Mesenchymal stem cell (in vitro differentiated cells and primary cell): Measurements from ENCODE around the gene KRT82.

Experiments used
- DNase-seq: peaks from one replicate; pipeline ENCODE4 v3.0.0-alpha.2; 2013
- H2AFZ ChIP-seq: one replicate; pipeline ENCODE4 v1.6.1; 2013; ENCODE audit warnings: low read depth, mild to moderate bottlenecking, control low read depth, inconsistent platforms, low read length, moderate library complexity
- H2AK5ac ChIP-seq: 2 replicates; pipeline ENCODE4 v1.6.1; 2013; ENCODE audit warnings: low read length, moderate library complexity, mild to moderate bottlenecking, inconsistent platforms; ENCODE audit not compliant: severe bottlenecking
- H2BK120ac ChIP-seq: one replicate; pipeline ENCODE4 v1.6.1; 2013; ENCODE audit warnings: low read depth, mild to moderate bottlenecking, inconsistent platforms, low read length, moderate library complexity
- H2BK12ac ChIP-seq, 2 experiments: one replicate each; pipeline ENCODE4 v1.6.1; 2013; ENCODE audit warnings: inconsistent platforms in 2 of 2, low read length in 2 of 2, mild to moderate bottlenecking in 2 of 2, moderate library complexity in 2 of 2, control low read depth in 1 of 2
- H2BK15ac ChIP-seq: one replicate; pipeline ENCODE4 v1.6.1; 2013; ENCODE audit warnings: mild to moderate bottlenecking, low read depth, inconsistent platforms; ENCODE audit not compliant: poor library complexity, severe bottlenecking
- H2BK5ac ChIP-seq: 2 replicates; pipeline ENCODE4 v1.6.1; 2013; ENCODE audit warnings: low read depth, mild to moderate bottlenecking, low read length, control low read depth, inconsistent platforms; ENCODE audit not compliant: poor library complexity, severe bottlenecking
- H3K14ac ChIP-seq, 2 experiments: one replicate each; pipeline ENCODE4 v1.6.1; 2013; ENCODE audit warnings: inconsistent platforms in 2 of 2, low read length in 2 of 2, control low read depth in 1 of 2, mild to moderate bottlenecking in 1 of 2, moderate library complexity in 1 of 2
- H3K18ac ChIP-seq, 2 experiments: one replicate each; pipeline ENCODE4 v1.6.1; 2013; ENCODE audit warnings: inconsistent platforms in 2 of 2, low read length in 2 of 2, control low read depth in 1 of 2, low read depth in 1 of 2, mild to moderate bottlenecking in 1 of 2
- H3K23ac ChIP-seq, 2 experiments: one replicate each; pipeline ENCODE4 v1.6.1; 2013; ENCODE audit warnings: inconsistent platforms in 2 of 2, low read length in 2 of 2, mild to moderate bottlenecking in 2 of 2, moderate library complexity in 2 of 2, control low read depth in 1 of 2
- H3K27ac ChIP-seq: 2 replicates; pipeline ENCODE4 v1.5.1; 2013; ENCODE audit warnings: mild to moderate bottlenecking, moderate library complexity, low read length, control low read depth, inconsistent platforms; ENCODE audit not compliant: poor library complexity, severe bottlenecking
- H3K27me3 ChIP-seq, 2 experiments: 2 replicates each; pipeline versions ENCODE4 v1.6.1 to v1.7.0; 2013; ENCODE audit warnings: low read length in 2 of 2, mild to moderate bottlenecking in 2 of 2, moderate library complexity in 2 of 2, control low read depth in 1 of 2, inconsistent platforms in 1 of 2; ENCODE audit not compliant: control insufficient read depth in 1 of 2, insufficient read depth in 1 of 2
- H3K36me3 ChIP-seq, 2 experiments: 2 replicates each; pipeline versions ENCODE4 v1.6.1 to v1.7.0; 2013; ENCODE audit warnings: low read length in 2 of 2, control low read depth in 1 of 2, inconsistent platforms in 1 of 2, low read depth in 1 of 2, mild to moderate bottlenecking in 1 of 2; ENCODE audit not compliant: insufficient read depth in 2 of 2, control insufficient read depth in 1 of 2
- H3K4ac ChIP-seq, 2 experiments: one replicate each; pipeline ENCODE4 v1.6.1; 2013; ENCODE audit warnings: inconsistent platforms in 2 of 2, low read length in 2 of 2, mild to moderate bottlenecking in 2 of 2, moderate library complexity in 2 of 2, control low read depth in 1 of 2, low read depth in 1 of 2
- H3K4me1 ChIP-seq: 2 replicates; pipeline ENCODE4 v1.6.1; 2013; ENCODE audit warnings: low read depth, low read length, control low read depth; ENCODE audit not compliant: control insufficient read depth, insufficient read depth
- H3K4me2 ChIP-seq: 2 replicates; pipeline ENCODE4 v1.6.1; 2013; ENCODE audit warnings: low read length, mild to moderate bottlenecking, inconsistent platforms; ENCODE audit not compliant: poor library complexity, severe bottlenecking
- H3K4me3 ChIP-seq, 2 experiments: 2 replicates each; pipeline versions ENCODE4 v1.5.1 to v1.7.0; 2013; ENCODE audit warnings: low read length in 2 of 2, mild to moderate bottlenecking in 2 of 2, control low read depth in 1 of 2, low read depth in 1 of 2; ENCODE audit not compliant: insufficient read depth in 1 of 2
- H3K79me1 ChIP-seq: replicated peaks from 2 replicates; pipeline ENCODE4 v1.6.1; 2013; ENCODE audit warnings: mild to moderate bottlenecking, control low read depth, low read length, inconsistent platforms; ENCODE audit not compliant: poor library complexity, severe bottlenecking
- H3K9ac ChIP-seq: 2 replicates; pipeline ENCODE4 v1.7.0; 2013; ENCODE audit warnings: mild to moderate bottlenecking, low read length, moderate library complexity
- H3K9me3 ChIP-seq: 2 replicates; pipeline ENCODE4 v1.7.0; 2013; ENCODE audit warnings: mild to moderate bottlenecking, low read length; ENCODE audit not compliant: control insufficient read depth
- H4K8ac ChIP-seq: one replicate; pipeline ENCODE4 v1.6.1; 2013; ENCODE audit warnings: inconsistent platforms, mild to moderate bottlenecking, low read length, moderate library complexity
- H4K91ac ChIP-seq: one replicate; pipeline ENCODE4 v1.6.1; 2013; ENCODE audit warnings: mild to moderate bottlenecking, low read length, inconsistent platforms
- WGBS: methylation state at CpG from one replicate; pipeline ENCODE4 v1.1.7; 2013; ENCODE audit warnings: mixed read lengths; 5-methylcytosine and 5-hydroxymethylcytosine counted together

Gene KRT82

DNA sequence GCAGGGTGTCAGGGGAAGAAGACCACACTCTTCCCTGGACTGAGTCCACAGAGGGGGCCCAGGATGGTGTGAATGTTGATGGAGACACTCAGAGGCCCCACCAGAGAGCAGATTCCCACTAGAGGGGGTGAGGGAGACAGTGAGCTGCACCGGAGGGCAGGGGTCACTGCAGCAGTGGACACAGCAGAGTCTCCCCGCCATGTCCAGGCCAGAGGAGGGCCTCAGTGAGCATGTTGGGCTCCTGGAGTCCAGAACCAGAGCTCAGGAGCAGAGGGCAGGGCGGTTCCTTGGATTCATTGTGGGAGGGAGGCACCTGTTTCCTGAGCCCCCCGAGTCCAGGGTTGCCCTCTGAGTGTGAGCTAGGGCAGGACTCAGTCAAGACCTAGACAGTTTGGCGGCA lies 1.8 kb upstream of the KRT82 start:
- Histone ChIP-seq H3K4ac (no peak overlapping the region), H2BK120ac (no peak overlapping the region), H3K27ac (no peak overlapping the region), H2BK15ac (no peak overlapping the region), H3K18ac (no peak overlapping the region), H2BK5ac (no peak overlapping the region), H2BK12ac (no peak overlapping the region), H3K36me3 (no peaks in the 10 kb centered on the region), H2AK5ac (no peak overlapping the region), H3K79me1 (no peaks in the 10 kb centered on the region), H3K27me3 (peaks cover 51 to 68% of the 10 kb centered on the region in 2 experiments), H3K9me3 (no peaks in the 10 kb centered on the region), H4K8ac (no peak overlapping the region), H3K23ac (no peak overlapping the region), H2AFZ (no peak overlapping the region), H3K4me2 (no peak overlapping the region), H4K91ac (no peak overlapping the region), H3K14ac (no peak overlapping the region), H3K4me3 (no peak overlapping the region), H3K9ac (no peak overlapping the region), H3K4me1 (no peaks in the 10 kb centered on the region)
- no peak for DNase-seq
- WGBS: 75% methylated on average over 5 of the region's 5 CpGs

DNA sequence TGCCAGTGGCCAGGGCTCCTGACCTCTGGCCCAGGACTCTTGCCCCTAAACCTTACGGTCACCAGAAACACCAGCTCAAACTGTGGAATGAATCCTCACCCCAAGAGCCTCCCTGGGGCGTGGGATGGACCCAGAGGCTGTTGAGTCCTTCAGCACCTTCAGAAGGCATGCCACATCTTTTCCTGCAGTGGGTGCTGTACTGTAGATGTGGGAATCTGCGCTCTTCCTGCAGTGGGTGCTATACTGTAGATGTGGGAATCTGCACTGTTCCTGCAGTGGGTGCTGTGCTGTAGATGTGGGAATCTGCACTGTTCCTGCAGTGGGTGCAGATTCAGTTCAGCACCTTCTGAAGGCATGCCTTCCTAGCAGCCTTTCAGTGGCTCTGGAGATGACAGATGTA lies 1.2 kb downstream of the KRT82 start:
- H3K79me1 ChIP-seq: no peaks in the 10 kb centered on the region
- H3K4me1 ChIP-seq: no peaks in the 10 kb centered on the region
- no peak overlapping the region for H2AK5ac ChIP-seq
- no peak overlapping the region for H2AFZ ChIP-seq
- no peak overlapping the region for H2BK15ac ChIP-seq
- H4K91ac ChIP-seq: no peak overlapping the region
- H2BK120ac ChIP-seq: no peak overlapping the region
- no peak for DNase-seq
- H3K4me3 ChIP-seq: no peak overlapping the region
- no peak overlapping the region for H3K14ac ChIP-seq
- no peak overlapping the region for H3K4me2 ChIP-seq
- no peak overlapping the region for H2BK12ac ChIP-seq
- H3K23ac ChIP-seq: peak overlapping the region in 1 of 2 experiments; percentile 18
- H2BK5ac ChIP-seq: no peak overlapping the region
- no peaks in the 10 kb centered on the region for H3K9me3 ChIP-seq
- no peaks in the 10 kb centered on the region for H3K36me3 ChIP-seq
- H3K27ac ChIP-seq: no peak overlapping the region
- H3K9ac ChIP-seq: no peak overlapping the region
- H4K8ac ChIP-seq: no peak overlapping the region
- H3K18ac ChIP-seq: no peak overlapping the region
- H3K27me3 ChIP-seq: peaks cover 66 to 78% of the 10 kb centered on the region in 2 experiments
- H3K4ac ChIP-seq: no peak overlapping the region
- whole genome bisulfite sequencing: 56% methylated on average over 3 of the region's 3 CpGs

DNA sequence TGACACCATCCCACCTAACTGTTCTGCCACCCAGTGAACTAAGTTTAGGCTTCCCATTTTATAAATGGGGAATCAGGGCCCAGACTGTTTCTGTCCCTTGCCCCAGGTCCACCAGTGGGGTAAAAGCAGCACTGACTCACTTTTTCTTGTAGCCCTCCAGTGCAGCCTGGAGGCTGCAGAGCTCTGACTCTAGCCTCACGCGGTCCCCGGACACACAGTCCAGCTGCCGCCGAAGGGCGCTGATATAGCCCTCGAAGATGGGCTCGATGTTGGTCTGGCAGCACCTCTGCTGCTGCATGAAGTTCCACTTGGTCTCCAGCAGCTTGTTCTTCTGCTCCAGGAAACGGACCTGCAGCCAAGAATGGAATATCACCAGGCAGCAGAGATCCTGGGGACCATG lies 2.6 kb downstream of the KRT82 start:
- no peak overlapping the region for H2BK5ac ChIP-seq
- H3K23ac ChIP-seq: no peak overlapping the region
- H3K4me3 ChIP-seq: no peak overlapping the region
- no peaks in the 10 kb centered on the region for H3K79me1 ChIP-seq
- H2AFZ ChIP-seq: no peak overlapping the region
- H3K4me1 ChIP-seq: no peaks in the 10 kb centered on the region
- H3K9ac ChIP-seq: no peak overlapping the region
- no peak overlapping the region for H2BK12ac ChIP-seq
- no peak overlapping the region for H2BK15ac ChIP-seq
- no peak overlapping the region for H4K91ac ChIP-seq
- no peak overlapping the region for H2AK5ac ChIP-seq
- no peaks in the 10 kb centered on the region for H3K9me3 ChIP-seq
- no peak overlapping the region for H3K18ac ChIP-seq
- no peak overlapping the region for H2BK120ac ChIP-seq
- WGBS: 83% methylated on average over 9 of the region's 9 CpGs
- H3K27ac ChIP-seq: no peak overlapping the region
- peaks cover 72 to 90% of the 10 kb centered on the region in 2 experiments for H3K27me3 ChIP-seq
- no peaks in the 10 kb centered on the region for H3K36me3 ChIP-seq
- H3K4me2 ChIP-seq: no peak overlapping the region
- no peak for DNase-seq
- no peak overlapping the region for H3K14ac ChIP-seq
- no peak overlapping the region for H4K8ac ChIP-seq
- H3K4ac ChIP-seq: no peak overlapping the region

DNA sequence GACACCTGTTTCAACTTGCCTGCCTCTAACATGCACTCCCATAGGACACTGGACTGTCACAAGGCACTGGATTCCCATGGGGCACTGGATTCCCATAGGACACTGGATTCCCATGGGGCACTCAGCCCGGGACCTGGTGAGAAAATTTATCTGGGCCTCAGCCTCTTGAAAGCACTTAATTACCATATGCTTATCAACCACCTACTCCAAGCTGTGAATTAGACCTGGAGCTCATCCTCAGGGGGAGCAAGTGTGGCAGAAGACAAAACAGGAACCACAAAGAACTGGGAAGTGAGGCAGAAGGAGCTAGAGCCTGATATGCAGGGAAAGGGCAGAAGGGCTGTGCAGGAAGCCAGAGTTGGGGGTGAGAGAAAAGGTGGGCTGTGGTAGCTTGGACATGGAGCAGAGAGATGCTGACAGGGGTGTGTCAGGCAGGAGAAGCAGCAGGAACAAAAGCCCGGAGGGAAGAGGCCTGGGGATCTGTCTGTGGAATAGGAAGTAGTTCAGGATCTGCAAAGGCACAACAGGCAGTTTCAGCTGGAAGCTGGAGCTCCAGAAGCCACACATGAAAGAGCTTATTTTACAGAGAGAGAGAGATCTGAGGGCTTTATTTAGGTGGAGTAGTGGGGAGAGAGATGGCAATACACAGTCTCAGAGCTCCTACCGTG lies 3.1 kb downstream of the KRT82 start:
- no peak overlapping the region for H3K4me3 ChIP-seq
- H3K4ac ChIP-seq: no peak overlapping the region
- no peak overlapping the region for H2AFZ ChIP-seq
- no peak overlapping the region for H2AK5ac ChIP-seq
- no peak overlapping the region for H3K27ac ChIP-seq
- H4K91ac ChIP-seq: no peak overlapping the region
- no peak for DNase-seq
- WGBS: 84% methylated on average over 3 of the region's 3 CpGs
- no peak overlapping the region for H4K8ac ChIP-seq
- no peak overlapping the region for H2BK15ac ChIP-seq
- no peak overlapping the region for H3K4me2 ChIP-seq
- no peaks in the 10 kb centered on the region for H3K9me3 ChIP-seq
- H3K23ac ChIP-seq: no peak overlapping the region
- H2BK5ac ChIP-seq: no peak overlapping the region
- H3K36me3 ChIP-seq: no peaks in the 10 kb centered on the region
- H2BK120ac ChIP-seq: no peak overlapping the region
- H2BK12ac ChIP-seq: no peak overlapping the region
- H3K4me1 ChIP-seq: no peaks in the 10 kb centered on the region
- H3K14ac ChIP-seq: no peak overlapping the region
- H3K18ac ChIP-seq: no peak overlapping the region
- no peaks in the 10 kb centered on the region for H3K79me1 ChIP-seq
- peaks cover 68 to 90% of the 10 kb centered on the region in 2 experiments for H3K27me3 ChIP-seq
- H3K9ac ChIP-seq: no peak overlapping the region
